HepG2 (cell line): Measurements from ENCODE around the gene STIP1. TPM values are rescaled to one million over a fixed set of nuclear protein-coding genes. Genes with fewer than 3 reads are reported as not detected.

Source experiments
- AGO1 ChIP-seq: fragments of 200-400 bp; formaldehyde crosslinking; IDR thresholded peaks from 2 replicates; pipeline ENCODE4 v1.6.1; 2017; ENCODE audit warnings: mild to moderate bottlenecking, low read depth, low read length, moderate library complexity; ENCODE audit not compliant: poor library complexity, severe bottlenecking
- AGO2 ChIP-seq: fragments of 200-400 bp; formaldehyde crosslinking; optimal IDR thresholded peaks from 2 replicates; pipeline ENCODE3; 2017; ENCODE audit warnings: mild to moderate bottlenecking, low read depth, low read length, moderate library complexity
- ESRRA ChIP-seq: sonication (generic); formaldehyde crosslinking; IDR thresholded peaks from 2 replicates; pipeline ENCODE4 v1.5.1; 2020; ENCODE audit warnings: mild to moderate bottlenecking, low read depth, missing genetic modification reagents
- HES4 ChIP-seq: sonication (generic); formaldehyde crosslinking; IDR thresholded peaks from 2 replicates; pipeline ENCODE4 v1.9.0; 2021; ENCODE audit warnings: mild to moderate bottlenecking, missing genetic modification reagents, borderline replicate concordance
- MTA1 ChIP-seq: sonication (generic); formaldehyde crosslinking; IDR thresholded peaks from 2 replicates; pipeline ENCODE4 v1.4.0; 2020; ENCODE audit warnings: missing genetic modification reagents, mild to moderate bottlenecking, borderline replicate concordance
- NFKB2 ChIP-seq: sonication (generic); formaldehyde crosslinking; IDR thresholded peaks from 2 replicates; pipeline ENCODE4 v1.4.0; 2020; ENCODE audit warnings: missing genetic modification reagents, borderline replicate concordance
- SAP130 ChIP-seq: IDR thresholded peaks from 2 replicates; pipeline ENCODE4 v1.6.1; 2016; ENCODE audit warnings: low read depth
- SOX6 ChIP-seq, 2 experiments: fragments of 450-650 bp in 1 of 2; sonication (generic) in 1 of 2; formaldehyde crosslinking in 1 of 2; IDR thresholded peaks; 2 replicates each; pipeline versions ENCODE4 v1.4.0 to v1.6.1; 2017 to 2020; ENCODE audit warnings: antibody characterized with exemption in 1 of 2, mild to moderate bottlenecking in 1 of 2, missing genetic modification reagents in 1 of 2
- ZBTB20 ChIP-seq: sonication (generic); formaldehyde crosslinking; IDR thresholded peaks from 2 replicates; pipeline ENCODE4 v1.8.1; 2023; ENCODE audit warnings: missing genetic modification reagents, low read depth, mild to moderate bottlenecking, borderline replicate concordance
- ZNF24 ChIP-seq: fragments of 450-650 bp; IDR thresholded peaks from 2 replicates; pipeline ENCODE4 v1.6.1; 2017; ENCODE audit warnings: antibody characterized with exemption, mild to moderate bottlenecking
- ZNF274 ChIP-seq: sonication (generic); formaldehyde crosslinking; IDR thresholded peaks from 2 replicates; pipeline ENCODE4 v1.5.1; 2020; ENCODE audit warnings: mild to moderate bottlenecking, missing genetic modification reagents
- ZNF333 ChIP-seq: sonication (generic); formaldehyde crosslinking; IDR thresholded peaks from 2 replicates; pipeline ENCODE4 v1.4.0; 2020; ENCODE audit warnings: mild to moderate bottlenecking, missing genetic modification reagents, borderline replicate concordance
- ZNF451 ChIP-seq: sonication (generic); formaldehyde crosslinking; IDR thresholded peaks from 2 replicates; pipeline ENCODE4 v1.5.0; 2020; ENCODE audit warnings: mild to moderate bottlenecking, missing genetic modification reagents
- ZNF773 ChIP-seq: sonication (generic); formaldehyde crosslinking; IDR thresholded peaks from 2 replicates; pipeline ENCODE4 v1.4.0; 2020; ENCODE audit warnings: missing genetic modification reagents, borderline replicate concordance
- ZNF839 ChIP-seq: sonication (generic); formaldehyde crosslinking; IDR thresholded peaks from 2 replicates; pipeline ENCODE4 v1.4.0; 2020; ENCODE audit warnings: missing genetic modification reagents, mild to moderate bottlenecking, borderline replicate concordance
- polyA plus RNA-seq, 8 experiments: library from polyadenylated mRNA; depleted of rRNA in 3 of 8; stranded (reverse) in 7 of 8; unstranded in 1 of 8; fragments of >200 nt; fragmentation: Illumina TruSeq in 4 of 8; extraction: Trizol in 4 of 8; gene quantifications; 2 replicates each; pipeline versions ENCODE4 v1.2.1 to v1.2.3, GENCODE V29; 2011 to 2016; ENCODE audit warnings: low read depth in 4 of 8, missing spikeins in 1 of 8, mixed read lengths in 1 of 8; ENCODE audit not compliant: insufficient read depth in 1 of 8
- total RNA-seq, 5 experiments: library from RNA; depleted of rRNA; stranded (reverse); fragments of >200 nt; fragmentation: Illumina TruSeq; extraction: Trizol; gene quantifications; 2 replicates each; pipeline ENCODE4 v1.2.3, GENCODE V29; 2016; ENCODE audit warnings: low read depth in 1 of 5
- TF ChIP-seq, protein P1 (sequence below): sonication (generic); formaldehyde crosslinking; IDR thresholded peaks from 2 replicates; pipeline ENCODE4 v1.4.0; 2020; ENCODE audit warnings: missing genetic modification reagents, borderline replicate concordance
- TF ChIP-seq, protein P2 (sequence below): sonication (generic); formaldehyde crosslinking; IDR thresholded peaks from 2 replicates; pipeline ENCODE4 v1.4.0; 2020; ENCODE audit warnings: mild to moderate bottlenecking, missing genetic modification reagents, borderline replicate concordance
- TF ChIP-seq, protein P3 (sequence below): sonication (generic); formaldehyde crosslinking; IDR thresholded peaks from 2 replicates; pipeline ENCODE4 v1.4.0; 2020; ENCODE audit warnings: low read depth, mild to moderate bottlenecking, missing genetic modification reagents

STIP1 gene
- total and polyA plus RNA-seq, 2 of the 13 experiments (the other 11 are each of a cell fraction or from before 2014, with no cell fraction given): 81.1 to 217 TPM

DNA sequence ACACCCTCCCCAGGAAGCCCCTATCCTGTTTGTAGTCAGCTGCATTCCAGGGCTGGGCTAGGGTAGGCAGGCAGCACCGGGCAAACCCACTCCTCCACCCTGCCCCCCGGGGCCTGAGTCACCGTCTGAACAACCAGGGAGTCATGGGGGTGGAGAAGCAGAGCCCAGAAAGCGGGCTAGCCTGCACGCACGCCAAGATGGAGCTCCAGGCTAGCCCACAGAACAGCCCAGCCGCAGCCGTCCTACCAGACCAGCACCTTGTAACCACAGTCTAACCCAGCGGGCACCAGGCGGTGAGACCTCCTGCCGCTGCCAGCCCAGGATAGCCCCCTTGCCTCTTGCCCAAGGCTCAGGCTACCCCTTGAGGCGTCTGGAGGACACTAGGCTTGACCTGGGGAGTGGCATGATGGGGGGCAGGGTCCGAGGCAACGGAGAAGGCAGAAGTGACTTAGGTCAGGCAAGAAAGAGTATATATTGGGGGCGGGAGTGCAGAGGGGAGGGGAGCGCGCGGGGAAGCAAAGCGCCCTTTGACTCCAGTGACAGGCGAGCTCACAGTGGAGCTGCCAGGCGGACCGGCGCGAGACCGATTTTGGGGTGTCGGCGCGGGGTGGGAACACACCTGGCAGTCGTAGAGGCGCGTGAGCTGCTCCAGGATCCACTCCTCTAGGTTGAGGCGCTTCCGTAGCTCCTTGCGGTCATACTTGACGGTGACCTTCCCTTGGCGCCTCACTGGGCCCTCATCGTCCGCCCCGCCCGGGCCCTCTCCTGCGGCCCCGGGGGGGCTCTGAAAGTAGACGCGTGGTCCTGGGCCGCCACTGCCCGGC is 60.0 kb downstream of the STIP1 start (continued):
- TF ChIP-seq ZNF333 (CRISPR knock-in tag) (0 out of 2 replicates have a peak, but pooled peaks have one; percentile 31), SOX6 (IDR thresholded peaks at IDR 0.05) (no peak), SOX6 (CRISPR knock-in tag; IDR thresholded peaks at IDR 0.05) (0 out of 2 replicates have a peak, but pooled peaks have one; percentile 18), ZBTB20 (0 out of 2 replicates have a peak, but pooled peaks have one; percentile 36), ZNF839 (CRISPR knock-in tag) (0 out of 2 replicates have a peak, but pooled peaks have one; percentile 65), ZNF274 (CRISPR knock-in tag) (peak; percentile 45; the same call in 1 of the 2 replicates), ZNF773 (CRISPR knock-in tag) (0 out of 2 replicates have a peak, but pooled peaks have one; percentile 12), NFKB2 (CRISPR knock-in tag) (no peak; the same call in 1 of the 2 replicates), HES4 (CRISPR knock-in tag) (no peak), AGO1 (peak; percentile 73), ZNF451 (peak; percentile 50; the same call in 1 of the 2 replicates), SAP130 (CRISPR knock-in tag) (peak; percentile 15), ESRRA (CRISPR knock-in tag) (0 out of 2 replicates have a peak, but pooled peaks have one; percentile 39), AGO2 (peak; percentile 54), ZNF24 (no peak), MTA1 (0 out of 2 replicates have a peak, but pooled peaks have one; percentile 58)
- TF ChIP-seq, protein P1, sequence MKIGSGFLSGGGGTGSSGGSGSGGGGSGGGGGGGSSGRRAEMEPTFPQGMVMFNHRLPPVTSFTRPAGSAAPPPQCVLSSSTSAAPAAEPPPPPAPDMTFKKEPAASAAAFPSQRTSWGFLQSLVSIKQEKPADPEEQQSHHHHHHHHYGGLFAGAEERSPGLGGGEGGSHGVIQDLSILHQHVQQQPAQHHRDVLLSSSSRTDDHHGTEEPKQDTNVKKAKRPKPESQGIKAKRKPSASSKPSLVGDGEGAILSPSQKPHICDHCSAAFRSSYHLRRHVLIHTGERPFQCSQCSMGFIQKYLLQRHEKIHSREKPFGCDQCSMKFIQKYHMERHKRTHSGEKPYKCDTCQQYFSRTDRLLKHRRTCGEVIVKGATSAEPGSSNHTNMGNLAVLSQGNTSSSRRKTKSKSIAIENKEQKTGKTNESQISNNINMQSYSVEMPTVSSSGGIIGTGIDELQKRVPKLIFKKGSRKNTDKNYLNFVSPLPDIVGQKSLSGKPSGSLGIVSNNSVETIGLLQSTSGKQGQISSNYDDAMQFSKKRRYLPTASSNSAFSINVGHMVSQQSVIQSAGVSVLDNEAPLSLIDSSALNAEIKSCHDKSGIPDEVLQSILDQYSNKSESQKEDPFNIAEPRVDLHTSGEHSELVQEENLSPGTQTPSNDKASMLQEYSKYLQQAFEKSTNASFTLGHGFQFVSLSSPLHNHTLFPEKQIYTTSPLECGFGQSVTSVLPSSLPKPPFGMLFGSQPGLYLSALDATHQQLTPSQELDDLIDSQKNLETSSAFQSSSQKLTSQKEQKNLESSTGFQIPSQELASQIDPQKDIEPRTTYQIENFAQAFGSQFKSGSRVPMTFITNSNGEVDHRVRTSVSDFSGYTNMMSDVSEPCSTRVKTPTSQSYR (CRISPR knock-in tag): peak; percentile 8; the same call in 1 of the 2 replicates
- TF ChIP-seq, protein P2, sequence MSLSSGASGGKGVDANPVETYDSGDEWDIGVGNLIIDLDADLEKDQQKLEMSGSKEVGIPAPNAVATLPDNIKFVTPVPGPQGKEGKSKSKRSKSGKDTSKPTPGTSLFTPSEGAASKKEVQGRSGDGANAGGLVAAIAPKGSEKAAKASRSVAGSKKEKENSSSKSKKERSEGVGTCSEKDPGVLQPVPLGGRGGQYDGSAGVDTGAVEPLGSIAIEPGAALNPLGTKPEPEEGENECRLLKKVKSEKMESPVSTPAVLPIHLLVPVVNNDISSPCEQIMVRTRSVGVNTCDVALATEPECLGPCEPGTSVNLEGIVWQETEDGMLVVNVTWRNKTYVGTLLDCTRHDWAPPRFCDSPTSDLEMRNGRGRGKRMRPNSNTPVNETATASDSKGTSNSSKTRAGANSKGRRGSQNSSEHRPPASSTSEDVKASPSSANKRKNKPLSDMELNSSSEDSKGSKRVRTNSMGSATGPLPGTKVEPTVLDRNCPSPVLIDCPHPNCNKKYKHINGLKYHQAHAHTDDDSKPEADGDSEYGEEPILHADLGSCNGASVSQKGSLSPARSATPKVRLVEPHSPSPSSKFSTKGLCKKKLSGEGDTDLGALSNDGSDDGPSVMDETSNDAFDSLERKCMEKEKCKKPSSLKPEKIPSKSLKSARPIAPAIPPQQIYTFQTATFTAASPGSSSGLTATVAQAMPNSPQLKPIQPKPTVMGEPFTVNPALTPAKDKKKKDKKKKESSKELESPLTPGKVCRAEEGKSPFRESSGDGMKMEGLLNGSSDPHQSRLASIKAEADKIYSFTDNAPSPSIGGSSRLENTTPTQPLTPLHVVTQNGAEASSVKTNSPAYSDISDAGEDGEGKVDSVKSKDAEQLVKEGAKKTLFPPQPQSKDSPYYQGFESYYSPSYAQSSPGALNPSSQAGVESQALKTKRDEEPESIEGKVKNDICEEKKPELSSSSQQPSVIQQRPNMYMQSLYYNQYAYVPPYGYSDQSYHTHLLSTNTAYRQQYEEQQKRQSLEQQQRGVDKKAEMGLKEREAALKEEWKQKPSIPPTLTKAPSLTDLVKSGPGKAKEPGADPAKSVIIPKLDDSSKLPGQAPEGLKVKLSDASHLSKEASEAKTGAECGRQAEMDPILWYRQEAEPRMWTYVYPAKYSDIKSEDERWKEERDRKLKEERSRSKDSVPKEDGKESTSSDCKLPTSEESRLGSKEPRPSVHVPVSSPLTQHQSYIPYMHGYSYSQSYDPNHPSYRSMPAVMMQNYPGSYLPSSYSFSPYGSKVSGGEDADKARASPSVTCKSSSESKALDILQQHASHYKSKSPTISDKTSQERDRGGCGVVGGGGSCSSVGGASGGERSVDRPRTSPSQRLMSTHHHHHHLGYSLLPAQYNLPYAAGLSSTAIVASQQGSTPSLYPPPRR: peak; percentile 36; the same call in 1 of the 2 replicates
- TF ChIP-seq, protein P3, sequence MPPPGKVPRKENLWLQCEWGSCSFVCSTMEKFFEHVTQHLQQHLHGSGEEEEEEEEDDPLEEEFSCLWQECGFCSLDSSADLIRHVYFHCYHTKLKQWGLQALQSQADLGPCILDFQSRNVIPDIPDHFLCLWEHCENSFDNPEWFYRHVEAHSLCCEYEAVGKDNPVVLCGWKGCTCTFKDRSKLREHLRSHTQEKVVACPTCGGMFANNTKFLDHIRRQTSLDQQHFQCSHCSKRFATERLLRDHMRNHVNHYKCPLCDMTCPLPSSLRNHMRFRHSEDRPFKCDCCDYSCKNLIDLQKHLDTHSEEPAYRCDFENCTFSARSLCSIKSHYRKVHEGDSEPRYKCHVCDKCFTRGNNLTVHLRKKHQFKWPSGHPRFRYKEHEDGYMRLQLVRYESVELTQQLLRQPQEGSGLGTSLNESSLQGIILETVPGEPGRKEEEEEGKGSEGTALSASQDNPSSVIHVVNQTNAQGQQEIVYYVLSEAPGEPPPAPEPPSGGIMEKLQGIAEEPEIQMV (CRISPR knock-in tag): no peak
